Measurements from ENCODE around the gene POMT2.

DNA sequence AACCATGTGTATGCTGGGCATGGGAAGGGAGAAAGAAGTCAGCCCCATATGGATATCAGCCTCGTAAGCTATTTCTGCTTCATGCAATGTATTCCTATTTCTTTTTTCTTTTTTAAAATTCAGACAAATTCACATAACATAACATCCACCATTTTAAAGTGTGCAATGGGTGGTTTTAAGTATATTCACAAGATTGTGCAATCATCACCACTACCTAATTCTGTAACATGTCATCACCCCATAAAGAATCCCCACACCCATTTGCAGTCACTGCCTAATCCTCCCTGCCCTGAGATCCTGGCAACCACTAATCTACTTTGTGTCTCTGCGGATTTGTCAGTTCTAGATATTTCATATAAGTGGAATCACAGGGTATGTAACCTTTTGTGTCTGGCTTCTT lies 9.5 kb downstream of the POMT2 start:
- TF ChIP-seq, protein P1, sequence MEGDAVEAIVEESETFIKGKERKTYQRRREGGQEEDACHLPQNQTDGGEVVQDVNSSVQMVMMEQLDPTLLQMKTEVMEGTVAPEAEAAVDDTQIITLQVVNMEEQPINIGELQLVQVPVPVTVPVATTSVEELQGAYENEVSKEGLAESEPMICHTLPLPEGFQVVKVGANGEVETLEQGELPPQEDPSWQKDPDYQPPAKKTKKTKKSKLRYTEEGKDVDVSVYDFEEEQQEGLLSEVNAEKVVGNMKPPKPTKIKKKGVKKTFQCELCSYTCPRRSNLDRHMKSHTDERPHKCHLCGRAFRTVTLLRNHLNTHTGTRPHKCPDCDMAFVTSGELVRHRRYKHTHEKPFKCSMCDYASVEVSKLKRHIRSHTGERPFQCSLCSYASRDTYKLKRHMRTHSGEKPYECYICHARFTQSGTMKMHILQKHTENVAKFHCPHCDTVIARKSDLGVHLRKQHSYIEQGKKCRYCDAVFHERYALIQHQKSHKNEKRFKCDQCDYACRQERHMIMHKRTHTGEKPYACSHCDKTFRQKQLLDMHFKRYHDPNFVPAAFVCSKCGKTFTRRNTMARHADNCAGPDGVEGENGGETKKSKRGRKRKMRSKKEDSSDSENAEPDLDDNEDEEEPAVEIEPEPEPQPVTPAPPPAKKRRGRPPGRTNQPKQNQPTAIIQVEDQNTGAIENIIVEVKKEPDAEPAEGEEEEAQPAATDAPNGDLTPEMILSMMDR (IDR thresholded peaks at IDR 0.05; ENCODE audit: low read depth, low read length), result no peak
- TF ChIP-seq MYC (IDR thresholded peaks at IDR 0.05; ENCODE audit: low read depth, low read length) (no peak), POLR2A (IDR thresholded peaks at IDR 0.05; ENCODE audit: extremely low read depth, insufficient read length) (no peak)
